Measurements from ENCODE around the gene CARD11.
"Not testable (repeated sequence)": the region's sequence is repeated elsewhere in the genome, so short reads cannot be mapped to it uniquely, and the experiment has no call there.

Gene CARD11

DNA sequence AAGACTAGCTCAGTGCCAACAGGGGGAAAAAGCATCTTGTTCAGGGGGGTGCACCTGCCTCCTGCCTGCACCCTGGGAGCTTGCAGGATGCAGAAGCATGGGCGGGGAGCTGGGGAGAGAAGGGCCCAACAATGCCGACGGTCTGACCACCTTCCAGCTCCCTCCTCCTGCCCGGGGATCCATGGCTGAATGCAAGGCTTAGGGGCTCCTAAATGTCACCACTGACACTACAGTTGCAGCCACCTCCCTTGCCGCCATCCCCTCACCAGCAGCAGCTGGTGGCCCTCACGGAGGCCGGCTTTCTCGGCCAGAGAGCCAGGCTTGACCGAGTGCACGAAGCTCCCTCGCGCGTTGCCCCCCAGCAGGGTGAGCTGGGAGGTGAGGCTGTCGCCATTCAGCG, 120.8 kb downstream of the CARD11 start:
- DNase-seq, result no peak

DNA sequence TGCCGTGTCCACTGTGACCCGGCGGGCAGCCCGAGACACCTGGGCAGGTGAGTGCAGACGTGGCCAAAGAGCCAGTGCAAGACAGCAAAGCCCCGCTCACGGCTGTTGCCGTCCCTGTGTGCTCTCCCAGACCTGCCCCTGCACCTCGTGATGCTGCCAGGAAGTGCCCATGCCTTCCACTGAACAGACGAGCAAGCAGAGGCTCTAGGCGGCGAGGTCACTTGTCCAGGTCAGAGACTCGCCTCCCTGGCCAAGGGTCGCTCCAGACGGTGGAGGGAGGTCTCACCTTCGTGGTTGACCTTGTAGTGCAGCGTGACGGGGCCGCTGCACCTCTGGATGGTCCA, 121.3 kb downstream of the CARD11 start:
- DNase-seq, result no peak

- no peak for DNase-seq
Measured at GRCh38 chr7:2921653-2922347, 121.9 kb downstream of the CARD11 start.

DNA sequence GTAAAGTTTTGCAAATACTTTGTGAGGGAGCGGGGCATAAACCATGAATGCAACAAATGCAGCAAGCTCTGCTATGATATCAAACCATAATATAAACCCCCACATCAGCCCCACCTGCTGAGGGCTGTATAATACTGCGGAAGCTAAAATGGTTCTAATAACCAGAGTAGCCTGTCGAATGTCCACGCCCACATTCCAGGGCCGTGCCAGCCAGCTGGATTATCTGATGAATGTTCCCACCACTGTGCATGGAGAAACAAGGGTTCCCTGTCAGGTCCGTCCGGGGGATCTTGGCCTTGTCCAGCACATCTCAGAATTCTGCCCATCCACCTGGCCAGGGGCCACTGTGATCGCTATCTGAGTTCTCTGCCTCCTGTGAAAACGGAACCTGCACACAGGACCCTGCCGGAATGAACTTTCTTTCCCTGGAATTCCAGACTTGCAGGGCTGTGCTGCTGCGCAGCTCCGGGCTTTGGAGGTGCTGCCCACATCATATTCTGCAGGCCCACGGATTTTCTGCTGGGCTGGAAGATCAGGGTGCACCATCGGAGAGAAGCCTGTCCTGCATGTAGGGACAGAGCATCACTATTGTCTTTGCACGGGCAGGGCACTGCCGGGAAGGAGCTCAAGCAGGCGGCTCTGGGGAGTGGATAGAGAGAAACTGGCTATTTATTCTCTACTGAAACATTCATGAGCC, 122.6 kb downstream of the CARD11 start:
- DNase-seq, result no peak

DNA sequence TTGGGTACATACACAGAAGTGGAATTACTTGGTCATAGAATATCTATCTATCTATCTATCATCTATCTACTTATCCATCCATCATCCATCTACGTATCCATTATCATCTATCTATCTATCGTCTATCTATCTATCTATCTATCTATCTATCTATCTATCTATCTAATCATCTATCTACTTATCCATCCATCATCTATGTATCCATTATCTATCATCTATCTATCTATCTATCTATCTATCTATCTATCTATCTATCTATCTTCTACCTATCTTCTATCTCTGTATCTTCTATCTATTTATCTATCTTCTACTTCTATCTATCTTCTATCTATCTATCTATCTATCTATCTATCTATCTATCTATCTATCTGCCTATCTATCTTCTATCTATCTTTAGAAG, 123.2 kb downstream of the CARD11 start:
- not testable (repeated sequence) for DNase-seq

- no peak for DNase-seq
Measured at GRCh38 chr7:2920041-2920440, 123.6 kb downstream of the CARD11 start.

DNA sequence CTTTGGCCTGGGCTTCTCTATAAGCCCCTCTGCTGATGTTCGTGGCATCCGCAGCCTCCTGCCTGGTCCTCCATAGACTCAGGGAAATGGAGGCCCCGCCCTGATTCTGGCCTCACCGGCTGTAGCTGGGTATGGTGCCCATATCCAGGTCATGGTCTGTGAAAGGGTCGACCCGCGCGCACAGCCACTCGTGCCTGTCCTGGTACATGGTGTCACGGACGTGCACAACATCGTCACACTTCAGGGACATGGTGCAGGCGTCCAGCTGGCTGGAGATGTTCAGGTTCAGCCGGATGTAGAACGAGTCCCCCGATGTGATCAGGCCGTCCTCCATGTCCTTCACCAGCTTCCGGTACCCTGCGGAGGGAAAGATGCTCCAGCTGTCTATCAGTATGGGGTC, 124.4 kb downstream of the CARD11 start:
- DNase-seq, result no peak

- no peak for DNase-seq
Measured at GRCh38 chr7:2918406-2918805, 125.3 kb downstream of the CARD11 start.

GRCh38 chr7:2915023-2915422, 128.6 kb downstream of the CARD11 start:
- no peak for DNase-seq

DNA sequence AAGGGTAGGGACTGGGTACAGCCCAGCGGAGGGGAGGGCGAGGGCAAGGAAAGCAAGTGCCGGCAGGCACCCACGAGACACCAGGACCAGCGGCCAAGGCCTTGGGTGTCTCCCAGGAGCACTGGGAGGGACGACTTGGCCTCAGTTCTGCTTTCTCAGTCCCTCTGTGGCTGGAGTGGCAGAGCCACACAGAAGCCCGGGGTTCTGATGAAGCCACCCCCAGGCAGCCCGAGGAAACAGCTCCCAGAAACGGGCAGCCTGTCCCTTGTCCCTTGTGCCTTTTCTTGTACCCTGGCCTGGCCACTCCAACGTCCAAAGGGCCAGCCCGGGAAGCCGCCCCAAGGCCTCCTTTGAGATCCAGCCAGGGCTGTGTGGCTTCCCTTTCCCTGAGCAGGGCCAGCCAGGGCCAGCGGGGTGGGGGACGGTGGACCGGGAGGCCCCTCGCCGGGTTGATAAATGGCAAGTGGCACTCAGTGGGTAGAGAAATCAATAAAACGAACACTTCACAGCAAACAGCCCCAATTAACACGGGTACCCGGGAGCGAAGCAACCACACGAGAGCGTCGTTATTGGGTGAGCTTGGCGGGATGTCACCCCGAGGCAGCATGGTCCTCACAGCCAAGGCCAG, 129.8 kb downstream of the CARD11 start:
- DNase-seq, result no peak

GRCh38 chr7:2912684-2913439, 130.8 kb downstream of the CARD11 start:
- DNase-seq, result no peak

GRCh38 chr7:2911466-2911865, 132.2 kb downstream of the CARD11 start:
- no peak for DNase-seq

DNA sequence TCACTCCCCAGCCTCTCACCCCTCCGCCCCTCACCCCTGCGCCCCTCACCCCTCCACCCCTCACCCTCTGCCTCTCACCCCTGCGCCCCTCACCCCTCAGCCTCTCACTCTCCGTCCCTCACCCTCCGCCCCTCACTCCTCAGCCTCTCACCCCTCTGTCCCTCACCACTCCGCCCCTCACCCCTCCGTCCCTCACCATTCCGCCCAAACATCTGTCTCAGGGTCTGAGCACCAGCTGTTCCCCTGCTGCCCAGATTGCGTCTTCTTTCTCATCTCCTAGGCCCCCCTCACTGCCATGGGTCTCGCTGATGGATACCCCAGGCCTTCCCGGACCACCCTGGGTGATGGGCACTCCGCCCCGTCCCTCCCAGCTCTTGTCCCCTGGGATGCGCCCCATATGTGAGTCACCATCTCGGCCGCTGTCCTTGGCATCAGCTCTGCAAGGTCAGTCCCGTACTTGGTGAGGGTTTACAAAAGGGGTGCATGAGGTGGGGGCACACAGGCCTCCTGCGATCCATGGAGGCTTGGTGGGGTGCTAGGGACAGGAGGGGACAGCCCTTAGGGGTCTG, 134.1 kb downstream of the CARD11 start:
- DNase-seq, result no peak

- no peak for DNase-seq
Measured at GRCh38 chr7:2909043-2909442, 134.6 kb downstream of the CARD11 start.

- DNase-seq, result no peak
Measured at GRCh38 chr7:2908103-2908683, 135.5 kb downstream of the CARD11 start.

DNA sequence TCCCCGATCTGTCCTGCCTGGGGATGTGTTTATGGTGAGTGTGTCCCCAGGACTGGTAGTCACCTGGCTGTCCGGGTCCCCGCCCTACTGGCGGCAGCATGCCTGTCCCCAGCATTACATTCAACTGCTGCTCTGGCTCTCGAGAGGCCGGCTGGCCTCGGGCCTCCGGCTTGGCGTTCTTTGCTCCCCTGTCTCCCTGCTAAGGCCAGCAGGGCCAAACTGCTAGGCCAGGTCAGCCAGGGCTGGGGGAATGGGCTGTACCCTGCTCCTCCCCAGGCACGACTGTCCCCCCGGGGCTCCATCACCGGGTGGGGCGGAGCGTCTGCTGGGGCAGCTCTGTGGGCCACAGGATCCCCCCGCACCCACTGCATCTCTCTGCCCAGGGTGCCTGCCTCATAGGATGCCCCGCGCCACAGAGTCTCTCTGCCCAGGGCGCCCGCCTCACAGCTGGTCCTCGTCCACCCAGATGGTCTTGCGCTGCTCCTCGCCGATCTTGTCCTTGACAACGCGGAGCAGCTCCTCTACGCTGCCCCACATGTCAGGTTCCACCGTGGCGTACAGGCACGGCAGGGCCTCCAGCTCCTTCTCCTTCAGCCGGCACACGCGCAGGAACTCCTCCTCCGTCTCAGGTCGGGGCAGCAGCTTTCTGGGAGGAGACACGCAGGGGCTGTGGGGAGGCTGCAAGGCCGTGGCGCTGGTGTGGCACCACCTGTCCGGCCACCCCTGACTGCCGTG, 137.3 kb downstream of the CARD11 start:
- DNase-seq, result no peak

DNA sequence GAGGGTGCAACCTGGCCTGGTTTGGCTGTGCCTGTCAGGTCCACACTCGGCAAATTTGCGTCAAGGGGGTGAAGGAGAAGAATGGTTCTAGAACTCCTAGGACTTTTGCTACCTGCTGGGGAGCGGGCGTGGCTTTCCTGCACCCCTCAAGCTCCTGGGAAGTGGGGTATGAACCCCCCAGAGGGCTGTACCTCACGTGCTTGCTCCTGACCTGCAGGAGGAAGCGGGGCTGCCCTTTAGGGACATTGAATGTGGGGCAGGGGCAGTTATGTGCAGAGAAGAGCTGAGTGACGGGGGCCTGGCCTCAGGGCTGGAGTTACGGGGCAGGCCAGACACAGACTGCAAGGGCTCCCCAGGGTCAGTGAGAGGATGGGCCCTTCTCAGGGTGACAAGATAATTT, 138.2 kb downstream of the CARD11 start:
- DNase-seq, result no peak

DNA sequence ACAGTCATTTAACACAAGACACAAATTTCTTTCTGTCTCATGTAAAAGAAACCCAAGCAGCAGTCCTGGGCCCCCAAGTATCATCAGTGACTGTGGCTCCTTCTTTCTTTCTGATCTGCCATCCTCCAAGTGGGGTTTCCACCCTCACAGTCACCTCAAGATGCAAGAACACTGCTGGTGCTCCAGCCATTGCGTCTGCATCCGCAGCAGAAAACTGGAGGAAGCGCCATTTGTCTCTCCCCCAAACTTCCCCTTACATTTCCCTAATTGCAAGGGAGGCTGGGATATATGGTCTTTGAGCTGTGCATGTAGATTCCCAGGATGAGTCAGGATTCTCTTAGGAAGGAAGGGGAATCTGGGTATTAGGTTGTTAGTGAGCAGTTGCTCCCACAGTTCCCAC, 138.6 kb downstream of the CARD11 start:
- DNase-seq, result no peak

DNA sequence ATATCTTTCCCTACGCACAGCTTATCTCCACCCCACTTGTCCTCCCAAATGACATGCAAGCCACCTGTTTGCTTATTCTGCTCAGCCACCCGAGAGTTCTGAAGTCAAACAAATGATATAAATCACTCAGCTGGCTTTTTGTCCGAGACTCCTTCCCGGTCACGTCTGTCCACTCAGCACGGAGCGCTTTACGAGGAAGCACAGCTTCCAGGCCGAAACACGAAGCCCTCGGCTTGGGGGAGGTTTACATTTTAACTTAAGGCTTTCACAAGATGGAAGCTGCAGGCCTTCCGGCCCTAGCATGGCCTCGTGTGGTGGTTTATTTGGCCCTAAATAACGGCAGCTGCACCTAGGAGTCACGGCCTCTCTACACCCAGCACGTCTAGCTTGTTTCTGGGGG, 139.5 kb downstream of the CARD11 start:
- DNase-seq, result no peak

- DNase-seq, result no peak
Measured at GRCh38 chr7:2903682-2904162, 139.9 kb downstream of the CARD11 start.

DNA sequence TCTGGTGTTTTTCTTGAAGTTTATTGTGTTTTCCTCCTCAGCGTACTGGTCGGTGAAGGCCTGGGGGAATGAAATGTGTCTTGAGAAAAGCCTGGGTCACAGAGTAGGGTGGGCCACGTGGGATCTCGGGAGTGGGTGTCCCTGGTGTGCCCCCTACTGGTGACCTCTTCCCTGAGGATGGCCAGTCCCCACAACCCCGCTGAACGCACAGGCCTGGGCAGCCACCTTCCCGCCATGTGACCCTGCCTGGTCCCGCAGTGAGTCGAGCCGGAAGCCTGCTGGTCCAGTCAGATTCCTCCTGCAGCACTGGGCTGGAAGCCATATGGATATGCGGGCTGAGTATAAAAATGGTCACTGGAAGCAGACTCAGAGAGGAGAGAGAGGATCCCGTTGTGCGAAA, 146.6 kb downstream of the CARD11 start:
- no peak for DNase-seq

- DNase-seq, result no peak
Measured at GRCh38 chr7:2896131-2896530, 147.5 kb downstream of the CARD11 start.

All from NCI-H2081 (cell line).